Measurements from ENCODE around the gene ADAM17.
"Not testable (repeated sequence)": the region's sequence is repeated elsewhere in the genome, so short reads cannot be mapped to it uniquely, and the experiment has no call there.

The ADAM17 gene

GRCh38 chr2:9519250-9519649, 36.4 kb downstream of the ADAM17 start:
- DNase-seq (ENCODE audit: low read depth), result no peak

GRCh38 chr2:9518780-9519179, 36.9 kb downstream of the ADAM17 start:
- DNase-seq (ENCODE audit: low read depth), result no peak

- DNase-seq (ENCODE audit: low read depth), result no peak
These were observed 37.5 kb downstream of the ADAM17 start for GRCh38 chr2:9518163-9518562.

- no peak for DNase-seq (ENCODE audit: low read depth)
These were observed 38.4 kb downstream of the ADAM17 start for GRCh38 chr2:9517118-9517782.

DNA sequence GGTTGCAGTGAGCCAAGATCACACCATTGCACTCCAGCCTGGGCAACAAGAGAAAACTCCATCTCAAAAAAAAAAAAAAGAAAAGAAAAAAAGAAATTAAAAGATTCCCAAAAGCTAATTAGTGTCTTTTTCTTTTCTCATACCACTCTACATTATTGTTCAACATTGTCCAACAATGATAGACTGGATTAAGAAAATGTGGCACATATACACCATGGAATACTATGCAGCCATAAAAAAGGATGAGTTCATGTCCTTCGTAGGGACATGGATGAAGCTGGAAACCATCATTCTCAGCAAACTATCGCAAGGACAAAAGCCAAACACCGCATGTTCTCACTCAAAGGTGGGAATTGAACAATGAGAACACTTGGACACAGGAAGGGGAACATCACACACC, 41.7 kb downstream of the ADAM17 start:
- not testable (repeated sequence) for DNase-seq (ENCODE audit: low read depth)

DNA sequence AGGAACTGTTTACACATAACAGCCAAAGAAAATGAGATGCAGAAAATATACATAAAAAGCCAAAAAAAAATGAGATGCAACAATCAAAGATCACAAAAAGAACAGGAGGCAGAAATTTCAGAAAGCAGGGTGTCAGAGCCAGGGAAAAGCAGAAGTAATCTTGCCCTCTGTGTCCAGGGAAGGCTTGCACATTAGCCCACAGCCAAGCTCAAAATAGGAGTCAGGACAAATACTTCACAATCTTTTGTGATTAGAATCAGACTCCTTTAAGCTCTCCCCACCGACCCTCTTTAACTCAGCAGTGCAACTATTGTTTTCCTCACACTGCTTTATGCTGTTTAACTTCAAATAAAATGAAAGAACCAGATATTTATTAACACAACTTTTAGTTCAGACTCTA, 46.7 kb downstream of the ADAM17 start:
- no peak for DNase-seq (ENCODE audit: low read depth)

DNA sequence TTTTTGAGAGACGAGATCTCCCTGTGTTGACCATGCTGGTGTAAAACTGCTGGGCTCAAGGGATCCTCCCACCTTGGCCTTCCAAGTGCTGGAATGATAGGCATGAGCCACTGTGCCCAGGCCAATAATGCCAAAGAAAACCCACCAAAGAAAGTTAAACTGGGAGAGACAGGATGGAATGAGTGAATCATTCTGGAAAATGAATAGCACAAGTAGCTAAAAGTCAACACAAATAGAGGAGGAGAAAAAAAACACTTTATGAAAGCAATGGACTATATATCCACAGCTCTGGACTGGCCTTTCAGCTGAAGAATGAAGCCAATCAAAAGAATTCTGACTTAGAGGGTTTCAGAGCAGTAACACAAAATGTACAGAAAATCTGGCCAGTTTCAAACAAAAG, 57.4 kb downstream of the ADAM17 start:
- DNase-seq (ENCODE audit: low read depth), result no peak

DNA sequence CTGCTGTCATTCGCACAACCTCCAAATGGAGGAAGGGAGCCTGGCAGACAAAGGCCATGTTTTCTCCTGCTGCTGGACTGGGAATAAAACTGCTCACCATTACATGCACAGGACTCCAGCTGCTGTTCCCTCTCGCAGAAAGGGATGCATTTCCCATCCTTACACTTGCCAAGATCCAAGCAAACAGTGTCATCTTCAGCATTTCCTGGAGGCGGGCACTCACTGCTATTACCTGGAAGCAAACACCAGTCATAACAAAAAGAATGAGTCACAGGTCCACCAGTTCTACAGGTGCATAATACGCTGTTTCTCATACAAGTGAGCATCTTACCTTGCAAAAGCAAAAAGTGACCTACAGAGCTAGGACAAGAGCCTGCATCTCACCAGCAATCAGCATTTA, 58.6 kb downstream of the ADAM17 start:
- no peak for DNase-seq (ENCODE audit: low read depth)

GRCh38 chr2:9494081-9494480, 61.5 kb downstream of the ADAM17 start:
- DNase-seq (ENCODE audit: low read depth), result no peak

- DNase-seq (ENCODE audit: low read depth), result no peak
These were observed 62.2 kb downstream of the ADAM17 start for GRCh38 chr2:9493478-9493877.

GRCh38 chr2:9492927-9493326, 62.7 kb downstream of the ADAM17 start:
- DNase-seq (ENCODE audit: low read depth), result no peak

DNA sequence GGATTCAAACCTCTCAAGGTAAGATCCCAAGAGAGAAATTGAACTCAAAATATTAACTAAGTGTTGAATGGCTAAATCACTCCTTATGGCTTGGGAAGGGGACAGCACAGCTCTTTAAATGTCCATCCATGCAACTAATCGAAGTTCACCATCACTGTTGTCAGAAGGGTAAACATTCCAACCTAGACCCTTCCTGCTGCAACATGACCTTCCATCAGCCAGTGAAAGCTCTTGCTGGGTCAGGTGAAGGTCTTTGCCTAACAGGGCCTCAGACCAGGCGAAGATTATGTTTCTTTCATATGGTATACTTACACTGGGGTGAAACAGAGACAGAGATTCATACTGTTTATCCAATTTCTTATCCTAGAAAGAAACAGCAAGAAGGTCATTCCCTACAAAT, 64.8 kb downstream of the ADAM17 start:
- DNase-seq (ENCODE audit: low read depth), result no peak

DNA sequence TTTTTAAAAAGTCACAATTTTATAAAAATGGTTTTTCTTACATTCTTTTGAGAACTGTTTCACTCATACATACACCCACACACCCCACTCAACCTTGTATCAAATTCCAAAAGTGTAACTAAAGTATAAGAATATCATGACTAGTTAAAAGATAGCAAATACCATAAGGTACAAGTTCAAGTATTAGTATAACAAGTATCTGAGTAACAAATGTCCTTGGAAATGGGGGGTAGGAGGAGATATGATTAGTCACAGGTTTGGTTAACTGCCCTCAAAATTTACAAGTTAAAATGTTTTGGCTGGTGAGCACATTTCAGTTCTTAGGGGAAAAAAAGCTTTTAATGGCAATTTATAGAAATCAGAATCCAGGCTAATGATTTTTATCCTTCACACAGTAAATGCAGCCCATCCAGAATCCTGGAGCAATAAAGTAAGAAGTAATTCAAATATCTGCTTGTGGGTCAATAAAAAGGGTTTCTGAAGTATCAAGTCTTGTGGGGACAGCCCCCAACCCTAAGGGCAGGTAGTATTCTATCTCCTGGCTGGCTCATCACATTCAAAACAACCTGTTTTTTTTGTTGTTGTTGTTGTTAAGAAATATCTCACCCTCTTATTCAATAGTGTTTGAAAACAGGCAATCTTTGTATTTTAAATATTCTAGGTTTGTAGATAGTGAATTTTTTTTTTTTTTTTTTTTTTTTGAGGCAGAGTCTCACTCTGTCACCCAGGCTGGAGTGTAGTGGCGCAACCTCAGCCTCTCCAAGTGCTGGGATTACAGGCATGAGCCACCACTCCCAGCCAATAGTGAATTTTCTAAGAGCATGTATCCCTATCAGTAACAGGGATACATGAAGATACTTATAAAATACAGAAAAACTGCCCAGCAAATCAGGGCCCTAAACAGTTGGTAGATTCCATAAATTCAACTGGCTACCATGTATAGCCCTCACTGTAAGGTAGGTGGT, 66.8 kb downstream of the ADAM17 start:
- no peak for DNase-seq (ENCODE audit: low read depth)

DNA sequence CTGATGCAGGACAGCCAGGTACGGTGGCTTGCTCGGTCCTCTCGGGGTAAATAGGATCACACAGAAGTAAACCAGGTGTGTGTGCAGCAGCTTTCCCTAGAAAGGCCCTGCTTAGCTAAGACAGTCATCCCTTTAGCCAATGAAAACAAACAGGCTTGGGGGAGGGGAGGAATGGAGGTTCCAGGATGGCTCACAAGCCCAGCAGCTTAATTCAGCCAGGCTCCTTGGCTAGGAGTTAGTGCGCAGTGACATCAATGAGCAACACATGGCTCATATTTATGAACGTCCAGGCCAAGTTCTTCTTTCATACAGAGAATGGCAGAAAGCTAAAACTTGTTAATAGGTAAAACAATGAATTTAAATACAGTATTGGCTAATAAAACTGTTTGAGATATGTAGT, 71.1 kb downstream of the ADAM17 start:
- no peak for DNase-seq (ENCODE audit: low read depth)

DNA sequence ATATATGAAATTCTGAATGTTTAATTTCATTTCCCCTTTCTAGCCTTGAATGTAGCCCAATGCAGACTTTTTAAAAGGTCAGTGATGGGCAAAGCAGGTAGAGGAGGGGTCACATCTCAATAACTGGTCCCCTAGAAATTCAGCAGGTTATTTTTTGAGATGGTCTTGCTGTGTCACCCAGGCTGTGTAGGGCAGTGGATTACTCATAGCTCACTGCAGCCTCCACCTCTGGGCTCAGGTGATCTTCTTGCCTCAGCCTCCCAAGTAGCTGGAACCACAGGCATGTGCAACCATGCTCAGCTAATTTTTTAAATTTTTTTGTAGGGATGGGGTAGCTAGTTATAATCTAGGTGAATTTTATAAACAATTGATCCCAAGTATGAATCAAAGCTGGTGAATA, 72.5 kb downstream of the ADAM17 start:
- no peak for DNase-seq (ENCODE audit: low read depth)

DNA sequence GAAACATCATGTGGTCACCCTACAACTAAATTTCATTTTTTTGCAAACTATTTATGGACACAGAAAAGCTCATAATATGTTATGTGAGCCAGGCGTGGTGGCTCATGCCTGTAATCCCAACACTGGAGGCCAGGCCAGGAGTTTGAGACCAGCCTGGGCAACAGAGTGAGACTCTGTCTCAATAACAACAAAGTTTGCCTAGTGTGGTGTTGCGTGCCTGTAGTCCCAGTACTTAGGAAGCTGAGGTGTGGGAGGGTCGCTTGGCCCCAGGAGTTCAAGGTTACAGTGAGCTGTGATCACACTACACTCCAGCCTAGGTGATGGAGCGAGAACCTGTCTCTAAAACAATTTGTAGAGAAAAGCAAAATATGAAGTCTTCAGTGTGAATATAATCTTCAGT, 75.5 kb downstream of the ADAM17 start:
- DNase-seq (ENCODE audit: low read depth), result no peak

DNA sequence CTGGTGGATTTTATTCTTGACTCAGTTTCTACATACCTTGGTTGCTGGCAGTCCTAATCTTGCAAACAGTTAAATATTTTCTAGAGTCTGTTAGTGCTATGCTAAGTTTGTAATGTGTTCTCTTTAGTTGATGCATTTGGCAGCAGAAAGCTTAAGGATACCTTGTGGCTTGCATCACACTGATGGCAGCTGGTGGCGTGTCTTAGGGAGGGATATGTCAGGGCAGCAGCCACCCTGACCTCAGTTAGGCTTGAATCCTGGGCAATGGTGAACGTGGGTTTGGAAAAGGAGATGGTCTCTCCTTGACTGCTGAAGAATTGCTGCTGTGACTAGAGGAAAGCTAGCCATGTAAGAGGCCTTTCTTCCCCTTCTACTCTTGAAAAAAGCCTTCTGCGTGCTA, 77.1 kb downstream of the ADAM17 start:
- no peak for DNase-seq (ENCODE audit: low read depth)

DNA sequence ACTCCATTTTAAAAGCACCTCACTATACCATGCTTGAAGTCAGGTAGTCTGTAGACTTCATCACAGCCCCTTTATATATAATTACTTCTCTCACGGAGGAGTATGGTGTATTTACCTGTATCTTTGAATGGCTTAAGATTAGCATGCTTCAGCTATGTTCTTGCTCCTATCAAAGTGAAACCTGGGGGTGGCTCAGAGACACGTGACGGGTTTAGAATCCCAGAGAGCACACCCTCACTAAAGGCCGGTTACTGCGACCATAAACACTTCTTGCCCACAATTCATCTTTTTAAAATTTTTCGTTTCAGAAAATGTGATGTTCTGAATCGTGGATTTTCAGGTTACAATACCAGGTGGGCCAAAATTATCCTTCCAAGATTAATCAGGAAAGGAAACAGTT, 77.7 kb downstream of the ADAM17 start:
- no peak for DNase-seq (ENCODE audit: low read depth)

- peak; percentile 40 for DNase-seq (ENCODE audit: low read depth)
These were observed 81.1 kb downstream of the ADAM17 start, which contains the start of gene IAH1 for GRCh38 chr2:9474361-9475057. Gene IAH1, plus strand, starts transcription at chr2:9474551. Its CDS starts 16 bp downstream, at chr2:9474567.

- peak; percentile 27 for DNase-seq (ENCODE audit: low read depth)
These were observed 81.7 kb downstream of the ADAM17 start for GRCh38 chr2:9473985-9474360.

- no peak for DNase-seq (ENCODE audit: low read depth)
These were observed 82.2 kb downstream of the ADAM17 start for GRCh38 chr2:9473308-9473984.

DNA sequence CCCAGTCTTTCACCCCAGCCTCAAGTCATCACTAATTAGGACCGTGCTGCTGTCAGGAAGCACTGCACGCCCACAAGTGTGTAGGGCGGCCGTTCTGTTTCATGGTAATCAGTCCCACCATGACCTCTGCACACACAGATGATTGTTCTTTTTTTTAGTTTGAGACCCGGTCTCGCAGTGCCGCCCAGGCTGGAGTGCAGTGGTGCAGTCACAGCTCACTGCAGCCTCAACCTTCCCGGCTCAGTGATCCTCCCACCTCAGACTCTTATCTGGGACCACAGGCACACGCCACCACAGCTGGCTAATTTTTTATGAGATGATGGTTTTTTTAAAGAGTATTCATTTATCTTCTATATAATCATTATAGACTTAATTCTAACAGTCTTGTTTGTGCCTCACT, 83.1 kb downstream of the ADAM17 start:
- no peak for DNase-seq (ENCODE audit: low read depth)
